H1 (cell line): Measurements from ENCODE around the gene ACTR8.

Experiments
- ASH2L ChIP-seq: fragments of 200-600, 300-600 bp; sonication (generic); IDR thresholded peaks from one replicate; pipeline ENCODE4 v1.7.1; 2017; ENCODE audit warnings: low read length
- BCL11A ChIP-seq, 2 experiments: IDR thresholded peaks; one replicate each; pipeline ENCODE4 v1.6.1; 2011; ENCODE audit warnings: low read depth in 2 of 2, low read length in 2 of 2, mild to moderate bottlenecking in 2 of 2
- CREB1 ChIP-seq: IDR thresholded peaks from 2 replicates; pipeline ENCODE4 v1.6.1; 2012; ENCODE audit warnings: inconsistent platforms
- EZH2 ChIP-seq: fragments of 200-600 bp; sonication (generic); IDR thresholded peaks from 2 replicates; pipeline ENCODE4 v1.7.1; 2012; ENCODE audit warnings: low read depth, mild to moderate bottlenecking, moderate library complexity, low read length, inconsistent platforms; ENCODE audit not compliant: severe bottlenecking
- MAFK ChIP-seq: IDR thresholded peaks from 2 replicates; pipeline ENCODE4 v1.6.1; 2012; ENCODE audit warnings: low read depth, mild to moderate bottlenecking, improper control_type of control experiment, low read length
- POLR2A ChIP-seq, 2 experiments: IDR thresholded peaks; 1 replicate in 1 of 2; 2 replicates in 1 of 2; pipeline ENCODE4 v1.6.1; 2011; ENCODE audit warnings: low read depth in 2 of 2, low read length in 2 of 2, mild to moderate bottlenecking in 2 of 2; ENCODE audit errors: control extremely low read depth in 1 of 2
- YY1 ChIP-seq: IDR thresholded peaks from 2 replicates; pipeline ENCODE4 v1.6.1; 2011; ENCODE audit warnings: low read depth, mild to moderate bottlenecking, low read length
- TF ChIP-seq, protein P1 (sequence below), 3 experiments: IDR thresholded peaks; 1 replicate in 2 of 3; 2 replicates in 1 of 3; pipeline versions ENCODE4 v1.5.1 to v1.6.1; 2011; ENCODE audit warnings: low read length in 3 of 3, mild to moderate bottlenecking in 3 of 3, inconsistent platforms in 2 of 3, low read depth in 1 of 3, moderate library complexity in 1 of 3; ENCODE audit not compliant: insufficient read depth in 1 of 3; ENCODE audit errors: control extremely low read depth in 1 of 3
- TF ChIP-seq, protein P2 (sequence below): IDR thresholded peaks from 2 replicates; pipeline ENCODE4 v1.6.1; 2011; ENCODE audit warnings: low read length, improper control_type of control experiment

DNA sequence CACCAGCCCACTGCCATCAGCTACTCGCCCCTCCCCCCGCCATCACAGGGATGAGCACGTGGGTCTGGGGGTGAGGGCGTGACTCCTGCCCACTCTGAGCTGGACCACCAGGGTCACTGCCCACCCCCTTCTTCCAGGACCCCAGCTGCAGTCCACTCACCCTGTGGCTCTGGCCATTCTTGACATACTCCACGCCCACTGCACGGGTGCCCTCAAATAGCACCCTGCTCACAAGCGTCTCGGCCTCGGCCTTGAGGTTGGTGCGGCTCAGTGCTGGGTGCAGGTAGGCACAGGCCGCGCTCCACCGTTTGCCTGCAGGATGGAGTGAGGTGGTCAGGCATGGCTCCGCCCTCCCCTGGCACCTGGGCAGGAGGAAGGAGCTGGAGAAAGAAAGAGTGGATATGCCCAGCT lies 59.6 kb downstream of the ACTR8 start:
- TF ChIP-seq, protein P1, sequence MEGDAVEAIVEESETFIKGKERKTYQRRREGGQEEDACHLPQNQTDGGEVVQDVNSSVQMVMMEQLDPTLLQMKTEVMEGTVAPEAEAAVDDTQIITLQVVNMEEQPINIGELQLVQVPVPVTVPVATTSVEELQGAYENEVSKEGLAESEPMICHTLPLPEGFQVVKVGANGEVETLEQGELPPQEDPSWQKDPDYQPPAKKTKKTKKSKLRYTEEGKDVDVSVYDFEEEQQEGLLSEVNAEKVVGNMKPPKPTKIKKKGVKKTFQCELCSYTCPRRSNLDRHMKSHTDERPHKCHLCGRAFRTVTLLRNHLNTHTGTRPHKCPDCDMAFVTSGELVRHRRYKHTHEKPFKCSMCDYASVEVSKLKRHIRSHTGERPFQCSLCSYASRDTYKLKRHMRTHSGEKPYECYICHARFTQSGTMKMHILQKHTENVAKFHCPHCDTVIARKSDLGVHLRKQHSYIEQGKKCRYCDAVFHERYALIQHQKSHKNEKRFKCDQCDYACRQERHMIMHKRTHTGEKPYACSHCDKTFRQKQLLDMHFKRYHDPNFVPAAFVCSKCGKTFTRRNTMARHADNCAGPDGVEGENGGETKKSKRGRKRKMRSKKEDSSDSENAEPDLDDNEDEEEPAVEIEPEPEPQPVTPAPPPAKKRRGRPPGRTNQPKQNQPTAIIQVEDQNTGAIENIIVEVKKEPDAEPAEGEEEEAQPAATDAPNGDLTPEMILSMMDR (IDR thresholded peaks at IDR 0.05; ENCODE audit: control extremely low read depth in 1 of 3, insufficient read depth in 1 of 3, low read depth in 1 of 3, low read length in 3 of 3): no peak
- no peak for TF ChIP-seq ASH2L
- TF ChIP-seq BCL11A (IDR thresholded peaks at IDR 0.05; ENCODE audit: low read depth in 2 of 2, low read length in 2 of 2): no peak
- TF ChIP-seq CREB1: no peak
- TF ChIP-seq EZH2: no peak
- no peak for TF ChIP-seq MAFK
- TF ChIP-seq, protein P2, sequence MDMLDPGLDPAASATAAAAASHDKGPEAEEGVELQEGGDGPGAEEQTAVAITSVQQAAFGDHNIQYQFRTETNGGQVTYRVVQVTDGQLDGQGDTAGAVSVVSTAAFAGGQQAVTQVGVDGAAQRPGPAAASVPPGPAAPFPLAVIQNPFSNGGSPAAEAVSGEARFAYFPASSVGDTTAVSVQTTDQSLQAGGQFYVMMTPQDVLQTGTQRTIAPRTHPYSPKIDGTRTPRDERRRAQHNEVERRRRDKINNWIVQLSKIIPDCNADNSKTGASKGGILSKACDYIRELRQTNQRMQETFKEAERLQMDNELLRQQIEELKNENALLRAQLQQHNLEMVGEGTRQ: no peak
- TF ChIP-seq POLR2A (IDR thresholded peaks at IDR 0.05; ENCODE audit: control extremely low read depth in 1 of 2, low read depth in 2 of 2, low read length in 2 of 2): no peak
- no peak for TF ChIP-seq YY1
